Endometrium (tissue), 2 donors: ENCODE measurements around the gene CENPL.
"Not testable (repeated sequence)": the region's sequence is repeated elsewhere in the genome, so short reads cannot be mapped to it uniquely, and the experiment has no call there.

Experiments
- FAIRE-seq: peaks from 2 replicates; lab custom pipeline; 2012; peaks lifted over from hg19 to GRCh38; lab: Jason Lieb, UNC
- donor health status: control.
- donor health status: control.

CENPL gene

DNA sequence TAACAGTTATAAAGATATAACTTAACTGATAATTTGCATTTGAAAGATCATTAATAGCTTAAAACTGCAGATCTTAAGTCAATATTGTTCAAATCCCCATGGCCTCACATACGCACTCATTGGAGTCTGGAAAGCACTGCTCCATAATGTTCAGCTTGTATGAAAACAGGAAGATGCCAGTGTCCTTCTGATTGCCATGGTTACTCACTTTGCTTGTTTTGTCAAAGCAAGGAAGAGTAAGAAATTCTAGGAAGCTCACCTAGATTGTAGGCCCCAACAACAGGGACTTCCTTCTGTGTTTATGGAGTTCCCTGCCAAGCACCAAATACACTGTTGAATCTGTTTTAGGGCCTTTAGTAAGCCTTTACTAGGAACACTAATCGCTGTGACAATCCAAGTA is 32.2 kb upstream of the CENPL start:
- FAIRE-seq: no peak

DNA sequence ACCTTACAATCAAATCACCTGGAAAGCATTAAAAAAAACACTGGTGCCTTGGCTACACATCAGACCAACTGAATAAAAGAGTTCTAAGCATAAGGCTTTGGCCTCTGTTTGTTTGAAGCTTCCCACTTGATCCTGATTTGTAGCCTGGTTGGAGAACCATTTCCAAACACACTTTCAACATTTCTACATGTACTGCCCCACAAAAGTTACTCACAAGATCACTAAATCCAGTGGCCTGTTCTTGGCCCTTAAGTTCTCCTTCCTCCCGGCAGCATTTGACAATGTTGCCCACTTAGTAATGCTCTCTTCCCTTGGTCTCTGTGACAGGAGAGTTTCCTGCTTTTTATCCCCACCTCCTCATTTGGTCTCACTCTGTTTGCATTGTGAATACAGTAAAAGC is 31.3 kb upstream of the CENPL start:
- FAIRE-seq: no peak

DNA sequence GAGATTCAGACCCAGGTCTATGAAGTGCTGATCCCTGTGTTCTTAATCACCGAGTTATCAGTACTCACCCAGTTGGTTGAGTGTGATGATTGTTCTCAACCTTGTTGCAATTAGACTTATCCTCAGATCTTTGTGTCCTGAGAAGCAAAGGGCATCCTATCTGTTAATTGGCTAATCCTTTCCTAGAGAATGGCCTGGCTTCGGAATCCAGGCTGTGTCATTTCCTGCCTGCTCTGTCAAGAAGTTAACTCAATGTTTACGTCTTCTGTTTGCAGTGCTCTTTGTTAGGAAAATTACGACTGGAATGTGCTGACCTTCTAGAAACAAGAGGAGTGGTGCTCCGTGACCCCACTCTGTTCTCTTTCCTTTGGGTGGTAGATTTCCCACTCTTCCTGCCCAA is 28.4 kb upstream of the CENPL start:
- no peak for FAIRE-seq

DNA sequence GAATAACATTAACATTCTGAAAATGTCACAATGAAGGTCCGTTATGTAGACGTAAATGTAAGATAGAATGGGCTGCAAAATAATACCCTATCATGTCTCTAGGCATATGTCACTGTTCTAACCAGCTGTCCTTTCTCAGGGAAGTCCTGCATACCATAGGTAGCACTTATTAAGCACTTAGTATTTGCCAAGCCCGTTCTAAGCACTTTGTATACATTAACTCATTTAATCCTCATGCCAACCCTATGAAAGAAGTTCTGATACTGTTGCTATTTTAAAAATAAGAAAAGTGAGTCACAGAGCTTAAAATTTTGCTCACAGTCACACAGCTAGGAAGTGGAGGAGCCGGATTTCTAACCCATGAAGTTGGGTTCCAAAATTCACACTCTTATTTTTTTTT is 27.4 kb upstream of the CENPL start:
- FAIRE-seq: no peak

DNA sequence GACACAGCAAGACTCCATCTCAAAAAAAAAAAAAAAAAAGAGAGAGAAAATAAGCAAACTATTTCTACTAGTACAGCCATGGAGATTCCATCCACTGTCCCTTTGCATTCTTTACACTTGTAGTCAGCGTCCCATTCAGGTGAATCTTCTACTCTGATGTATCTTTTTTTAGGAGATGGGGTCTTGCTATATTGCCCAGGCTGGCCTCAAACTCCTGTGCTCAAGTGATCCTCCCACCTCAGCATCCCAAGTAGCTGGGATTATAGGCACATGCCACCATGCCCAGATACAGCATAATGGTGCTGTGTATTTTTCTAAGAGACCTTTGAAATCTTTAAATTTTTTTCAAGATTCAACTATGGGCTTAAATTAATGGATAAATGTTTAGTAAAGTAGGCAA is 8.1 kb upstream of the CENPL start:
- FAIRE-seq: no peak

DNA sequence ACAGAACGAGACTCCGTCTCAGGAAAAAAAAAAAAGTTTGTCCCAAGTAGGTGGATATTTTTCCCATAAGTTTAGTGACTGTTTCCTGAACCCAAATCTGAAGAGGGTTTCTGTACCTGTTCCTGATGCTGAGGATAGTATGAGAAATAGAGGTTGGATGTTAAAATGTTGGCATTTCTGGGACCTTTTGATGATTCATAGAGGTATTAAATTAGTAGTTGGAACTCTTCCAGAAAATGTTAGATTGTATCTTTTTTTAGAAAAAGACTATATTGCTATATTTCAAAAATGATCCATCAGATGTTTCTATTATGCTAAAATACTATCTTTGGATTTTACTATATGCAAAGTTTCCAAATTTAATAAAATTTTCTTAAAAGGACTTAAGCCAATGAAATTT is 2.9 kb upstream of the CENPL start:
- no peak for FAIRE-seq

DNA sequence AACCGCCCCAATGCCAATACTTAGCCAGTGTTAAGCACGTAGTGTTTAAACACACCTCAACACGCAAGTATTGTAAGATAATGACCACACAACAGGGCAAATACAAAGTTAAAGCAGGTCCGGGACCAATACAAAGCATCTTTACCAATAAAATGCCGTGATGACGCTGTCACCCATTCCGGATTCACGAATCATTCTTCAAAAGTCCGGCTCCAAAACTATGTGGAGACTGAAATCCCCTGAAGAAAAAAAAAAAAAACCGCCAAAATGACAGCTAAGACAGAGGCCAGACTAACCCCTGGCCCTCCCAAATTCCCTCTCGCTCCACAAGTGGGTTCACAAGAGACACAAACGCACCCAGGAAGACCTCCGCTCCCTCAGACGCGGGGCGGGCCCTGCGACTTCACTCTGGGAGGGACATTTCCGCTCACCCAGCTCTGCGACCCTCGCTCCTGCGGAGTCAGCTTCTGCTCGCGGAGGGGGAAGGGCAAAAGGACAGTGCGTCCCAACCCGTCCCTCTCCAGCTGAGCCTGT is 835 bp downstream of the CENPL start:
- no peak for FAIRE-seq

DNA sequence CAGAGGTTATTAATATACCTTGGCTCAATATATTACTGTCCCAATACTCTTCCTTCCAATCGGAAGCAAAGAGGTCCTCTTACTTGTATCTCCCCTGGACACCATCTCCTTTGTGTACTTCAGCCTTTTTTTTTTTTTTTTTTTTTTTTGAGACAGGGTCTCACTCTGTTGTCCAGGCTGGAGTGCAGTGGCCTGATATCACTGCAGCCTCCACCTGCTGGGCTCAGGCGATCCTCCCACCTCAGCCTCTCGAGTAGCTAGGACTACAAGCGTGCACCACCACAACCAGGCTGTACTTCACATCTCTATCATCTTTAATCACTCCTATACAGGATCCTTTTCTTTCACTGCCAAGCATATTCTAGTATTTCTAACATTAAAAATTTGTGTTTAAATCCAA is 3.0 kb downstream of the CENPL start:
- no peak for FAIRE-seq

DNA sequence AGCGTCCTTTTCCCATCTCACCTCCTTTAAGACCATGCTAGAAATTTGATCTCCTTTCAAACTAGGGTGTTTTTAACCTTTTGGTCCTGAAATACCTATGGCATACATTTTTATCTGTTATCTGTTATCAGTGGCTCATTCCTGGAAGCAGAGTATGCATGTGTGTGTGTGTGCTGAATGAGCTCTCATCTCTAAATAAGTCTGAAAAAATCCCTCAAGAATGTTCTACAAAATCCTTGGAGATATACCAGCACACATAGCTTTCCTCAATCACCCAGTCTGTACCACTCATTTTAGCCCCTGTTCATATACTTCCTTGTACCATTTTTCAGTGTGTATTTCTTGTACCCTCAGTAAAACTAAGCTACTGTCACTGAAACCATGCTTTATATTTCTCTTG is 6.2 kb downstream of the CENPL start:
- FAIRE-seq: no peak

DNA sequence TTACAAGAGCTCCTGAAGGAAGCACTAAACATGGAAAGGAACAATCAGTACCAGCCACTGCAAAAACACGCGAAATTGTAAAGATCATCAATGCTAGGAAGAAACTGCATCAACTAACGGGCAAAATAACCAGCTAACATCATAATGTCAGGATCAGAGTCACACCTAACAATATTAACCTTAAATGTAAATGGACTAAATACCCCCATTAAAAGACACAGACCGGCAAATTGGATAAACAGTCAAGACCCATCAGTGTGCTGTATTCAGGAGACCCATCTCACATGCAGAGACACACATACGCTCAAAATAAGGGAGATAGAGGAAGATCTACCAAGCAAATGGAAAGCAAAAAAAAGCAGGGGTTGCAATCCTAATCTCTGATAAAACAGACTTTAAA is 11.0 kb downstream of the CENPL start:
- not testable (repeated sequence) for FAIRE-seq

DNA sequence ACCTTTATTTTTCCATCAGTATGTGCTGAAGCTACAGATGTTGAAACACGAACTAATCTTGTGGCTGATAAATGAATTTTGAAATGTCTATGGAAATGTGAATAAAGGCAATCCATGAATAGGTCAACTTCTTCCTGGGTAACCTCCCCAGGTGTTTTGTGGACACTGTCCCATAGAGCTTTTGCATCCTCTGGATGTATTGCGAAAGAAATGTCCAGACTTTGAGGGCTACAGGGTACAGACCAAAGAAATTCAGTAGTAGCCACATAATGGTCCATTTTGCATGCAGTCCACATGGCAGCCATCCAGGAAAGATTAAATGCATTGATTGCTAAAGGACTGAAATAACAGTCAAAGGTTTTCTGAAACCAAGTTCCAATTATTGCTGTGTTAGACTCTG is 21.7 kb downstream of the CENPL start:
- FAIRE-seq: no peak

DNA sequence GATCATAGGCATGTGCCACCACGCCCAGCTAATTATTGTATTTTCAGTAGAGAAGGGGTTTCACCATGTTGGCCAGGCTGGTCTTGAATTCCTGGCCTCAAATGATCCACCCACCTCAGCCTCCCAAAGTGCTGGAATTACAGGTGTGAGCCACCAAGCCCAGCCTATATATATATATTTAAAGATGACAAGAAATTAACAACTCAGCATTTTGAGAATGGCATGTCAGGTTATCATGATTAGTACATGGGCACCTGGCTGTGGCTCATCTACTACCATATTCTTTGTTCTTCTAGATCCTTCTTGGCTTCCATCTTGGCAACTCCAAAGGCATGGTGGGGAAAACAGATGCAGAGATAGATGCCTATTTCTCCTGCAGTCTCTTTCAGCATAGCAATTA is 24.7 kb downstream of the CENPL start:
- FAIRE-seq: not testable (repeated sequence)

DNA sequence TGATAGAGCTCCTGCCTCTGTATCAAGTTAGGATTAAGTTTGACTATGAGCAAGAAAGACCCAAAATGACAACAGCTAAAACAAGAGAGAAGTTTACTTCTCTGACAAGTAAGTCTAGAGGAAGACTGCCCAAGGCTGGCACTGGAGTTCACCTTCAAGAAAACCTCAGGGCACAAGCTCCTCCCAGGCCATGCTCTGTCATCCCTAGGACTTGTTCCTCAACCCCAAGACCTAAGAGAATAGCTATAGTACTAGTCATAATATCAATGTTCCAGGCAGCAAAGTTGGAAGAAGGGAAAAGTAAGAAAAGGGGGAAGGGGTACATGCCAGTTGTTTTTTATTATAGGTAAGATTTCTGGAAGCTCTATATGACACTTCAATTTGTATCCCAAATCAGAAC is 26.6 kb downstream of the CENPL start:
- FAIRE-seq: no peak

DNA sequence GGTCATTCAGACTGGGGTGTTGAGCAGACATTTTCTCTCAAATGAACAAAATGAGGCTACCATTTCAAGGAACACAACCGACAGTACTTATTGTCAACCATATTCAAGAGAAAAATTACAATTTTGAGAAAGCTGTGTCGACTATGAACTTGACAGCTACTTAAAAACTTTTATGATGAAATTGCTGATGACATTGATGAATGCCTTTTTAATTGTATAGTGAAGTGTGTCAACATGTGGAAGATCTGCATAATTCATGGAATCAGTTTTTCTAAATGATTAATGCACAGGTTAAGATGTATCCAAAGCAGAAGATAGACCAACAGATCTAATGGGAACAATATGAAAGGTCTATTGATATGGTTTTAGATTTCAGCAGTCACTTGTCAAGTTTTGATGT is 34.8 kb downstream of the CENPL start:
- FAIRE-seq: no peak

DNA sequence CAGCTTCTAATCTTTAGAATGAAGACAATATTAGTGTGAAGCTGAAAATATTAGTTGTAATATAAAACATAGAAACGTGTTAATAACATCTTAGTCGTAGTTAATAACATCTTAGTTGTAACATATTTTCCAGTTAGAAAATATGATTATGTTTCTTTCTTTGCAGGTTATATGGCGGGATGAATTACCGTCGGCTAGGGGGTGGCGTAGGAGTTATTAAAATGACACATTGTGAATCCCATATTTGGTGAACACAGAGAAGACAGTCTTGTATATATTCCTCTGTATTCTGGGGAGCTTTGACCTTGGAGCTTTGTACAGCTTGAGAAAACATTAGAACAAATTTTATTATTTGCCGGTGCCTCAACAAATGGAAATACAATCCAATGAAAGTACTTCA is 39.7 kb downstream of the CENPL start:
- FAIRE-seq: no peak

DNA sequence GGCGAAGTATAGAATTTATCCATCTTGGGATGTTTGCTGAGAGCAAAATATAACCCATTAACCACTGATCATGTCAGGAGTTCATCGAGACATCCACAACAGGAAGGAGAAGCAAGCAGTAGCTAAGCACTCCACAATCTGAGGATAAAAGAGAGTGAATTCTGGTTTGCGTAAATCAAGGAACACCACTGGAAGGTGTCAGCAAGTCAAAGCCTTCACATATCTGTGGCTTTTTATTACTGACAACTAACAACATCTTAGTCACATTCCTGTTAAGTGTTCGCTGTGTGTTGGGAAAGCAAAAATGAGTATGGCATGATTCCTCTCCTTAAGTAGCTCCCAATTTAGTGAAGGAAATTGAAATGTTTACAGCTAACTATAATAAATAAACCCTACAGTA is 44.7 kb downstream of the CENPL start:
- FAIRE-seq: no peak

DNA sequence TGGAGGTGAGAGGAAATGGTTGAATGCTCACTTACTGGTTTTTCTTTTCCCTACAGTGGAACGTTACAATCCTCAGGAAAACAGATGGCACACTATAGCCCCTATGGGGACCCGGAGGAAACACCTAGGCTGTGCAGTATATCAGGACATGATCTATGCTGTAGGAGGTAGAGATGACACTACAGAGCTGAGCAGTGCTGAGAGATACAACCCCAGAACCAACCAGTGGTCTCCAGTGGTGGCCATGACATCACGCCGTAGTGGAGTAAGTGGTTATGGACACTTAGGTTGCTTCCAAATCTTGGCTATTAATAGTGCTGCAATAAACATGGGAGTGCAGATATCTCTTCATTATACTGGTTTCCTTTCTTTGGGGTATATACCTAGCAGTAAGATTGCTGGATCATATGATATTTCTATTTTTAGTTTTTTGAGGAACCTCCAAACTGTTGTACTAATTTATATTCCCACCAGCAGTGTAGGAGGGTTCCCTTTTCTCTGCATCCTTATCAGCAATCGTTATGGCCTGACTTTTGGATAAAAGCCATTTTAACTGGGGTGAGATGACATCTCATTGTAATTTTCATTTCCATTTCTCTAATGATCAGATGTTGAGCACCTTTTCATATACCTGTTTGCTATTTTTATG is 49.0 kb downstream of the CENPL start:
- FAIRE-seq: no peak

DNA sequence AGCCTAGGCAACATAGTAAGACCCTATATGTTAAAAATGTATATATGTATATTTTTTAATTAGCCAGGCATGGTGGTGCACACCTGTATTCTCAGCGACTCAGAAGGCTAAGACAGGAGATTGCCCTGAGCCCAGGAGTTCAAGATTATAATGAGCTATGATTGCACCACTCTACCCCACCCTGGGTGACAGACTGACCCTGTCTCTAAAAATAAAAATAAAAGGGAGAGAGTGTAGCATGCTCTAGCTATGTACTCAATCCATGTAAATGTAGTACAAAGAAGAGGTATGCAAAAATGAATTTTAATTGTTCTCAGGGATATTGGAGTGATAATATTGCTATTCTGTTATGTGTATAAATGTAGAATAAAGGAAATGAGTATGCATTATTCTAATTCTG is 53.1 kb downstream of the CENPL start:
- no peak for FAIRE-seq

DNA sequence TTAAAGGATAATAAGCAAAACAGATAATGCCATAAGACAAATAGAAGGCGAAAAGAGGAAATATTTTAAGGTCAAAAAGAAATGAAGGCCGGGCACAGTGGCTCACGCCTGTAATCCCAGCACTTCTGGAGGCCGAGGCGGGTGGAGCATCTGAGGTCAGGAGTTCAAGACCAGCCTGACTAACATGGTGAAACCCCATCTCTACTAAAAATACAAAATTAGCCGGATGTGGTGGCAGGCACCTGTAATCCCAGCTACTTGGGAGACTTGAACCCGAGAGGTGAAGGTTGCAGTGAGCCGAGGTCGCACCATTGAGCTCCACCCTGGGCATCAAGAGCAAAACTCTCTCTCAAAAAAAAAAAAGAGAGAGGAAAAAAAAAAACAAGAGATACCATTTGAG is 54.4 kb downstream of the CENPL start:
- not testable (repeated sequence) for FAIRE-seq

DNA sequence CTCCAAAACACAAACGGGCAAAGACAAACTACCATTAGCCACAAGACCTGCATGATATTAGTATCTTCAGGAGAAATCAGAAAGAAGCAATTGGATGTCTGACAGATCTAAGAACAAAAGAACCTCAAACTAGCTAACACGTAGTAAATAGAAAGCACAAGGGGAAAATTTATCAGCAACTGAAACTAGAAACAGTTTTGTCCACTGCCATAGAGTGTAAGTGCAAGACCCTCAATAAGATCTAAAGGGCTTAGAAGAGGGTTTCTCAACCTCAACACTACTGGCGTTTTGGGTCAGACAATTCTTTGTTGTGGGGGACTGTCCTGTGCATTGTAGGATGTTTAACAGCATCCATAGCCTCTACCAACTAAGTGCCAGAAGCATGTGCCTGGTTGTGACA is 55.9 kb downstream of the CENPL start:
- FAIRE-seq: no peak

DNA sequence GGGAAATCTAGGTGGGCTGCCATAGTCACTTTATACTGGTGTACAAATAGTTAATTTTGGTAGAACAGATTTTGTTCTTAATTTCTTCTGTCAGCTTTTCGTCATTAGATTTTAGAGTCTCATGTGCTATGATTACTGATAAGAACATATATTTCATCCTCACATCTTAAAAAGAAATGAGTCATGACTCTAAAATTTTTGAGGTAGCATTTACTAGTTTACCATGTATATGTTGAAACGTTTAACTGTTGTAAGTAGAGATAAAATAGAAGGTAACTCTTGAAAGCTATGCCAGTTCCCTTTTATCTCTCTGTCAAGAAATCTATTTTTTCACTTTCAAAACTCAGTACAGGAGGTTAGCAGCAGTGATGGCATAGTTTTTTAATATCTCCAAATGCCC is 56.5 kb downstream of the CENPL start:
- no peak for FAIRE-seq

DNA sequence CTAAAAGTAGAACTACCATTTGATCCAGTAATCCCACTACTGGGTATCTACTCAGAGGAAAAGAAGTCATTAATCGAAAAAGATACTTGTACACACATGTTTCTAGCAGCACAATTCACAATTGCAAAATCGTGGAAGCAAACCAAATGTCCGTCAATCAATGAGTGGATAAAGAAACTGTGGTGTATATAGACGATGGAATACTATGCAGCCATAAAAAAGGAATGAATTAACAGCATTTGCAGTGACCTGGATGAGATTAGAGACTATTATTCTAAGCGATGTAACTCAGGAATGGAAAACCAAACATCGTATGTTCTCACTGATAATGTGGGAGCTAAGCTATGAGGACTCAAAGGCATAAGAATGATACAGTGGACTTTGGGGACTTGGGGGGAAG is 60.4 kb downstream of the CENPL start:
- FAIRE-seq: not testable (repeated sequence)

DNA sequence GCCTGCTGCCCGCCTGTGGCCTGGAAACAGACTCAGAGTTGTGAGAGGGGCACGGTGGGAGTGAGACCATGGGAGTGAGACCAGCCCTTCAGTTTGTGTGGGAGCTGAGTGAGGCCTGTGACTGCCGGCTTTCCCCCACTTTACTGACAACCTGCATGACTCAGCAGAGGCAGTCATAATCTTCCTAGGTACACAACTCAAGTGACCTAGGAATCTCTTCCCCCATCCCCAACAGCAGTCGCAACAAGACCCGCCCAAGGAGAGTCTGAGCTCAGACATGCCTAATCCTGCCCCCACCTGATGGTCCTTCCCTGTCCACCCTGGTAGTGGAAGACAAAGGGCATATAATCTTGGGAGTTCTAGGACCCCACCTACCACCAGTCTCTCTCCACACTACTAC is 65.7 kb downstream of the CENPL start:
- no peak for FAIRE-seq

DNA sequence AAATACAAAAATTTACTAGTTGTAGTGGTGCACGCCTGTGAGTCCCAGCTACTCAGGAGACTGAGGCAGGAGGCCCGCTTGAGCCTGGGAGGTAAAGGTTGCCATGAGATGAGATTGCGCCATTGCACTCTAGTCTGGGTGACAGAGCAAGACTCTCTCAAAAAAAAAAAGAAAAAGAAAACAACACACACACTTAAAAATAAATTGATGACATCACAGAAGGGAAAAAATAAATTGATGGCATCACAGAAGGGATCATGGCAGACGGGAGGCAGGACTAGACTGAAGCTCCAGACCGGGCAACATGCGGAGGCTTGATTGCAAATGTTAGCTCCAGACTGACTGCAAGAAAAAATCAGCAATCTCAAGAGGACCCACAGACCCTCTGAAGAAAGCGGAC is 66.6 kb downstream of the CENPL start:
- no peak for FAIRE-seq

DNA sequence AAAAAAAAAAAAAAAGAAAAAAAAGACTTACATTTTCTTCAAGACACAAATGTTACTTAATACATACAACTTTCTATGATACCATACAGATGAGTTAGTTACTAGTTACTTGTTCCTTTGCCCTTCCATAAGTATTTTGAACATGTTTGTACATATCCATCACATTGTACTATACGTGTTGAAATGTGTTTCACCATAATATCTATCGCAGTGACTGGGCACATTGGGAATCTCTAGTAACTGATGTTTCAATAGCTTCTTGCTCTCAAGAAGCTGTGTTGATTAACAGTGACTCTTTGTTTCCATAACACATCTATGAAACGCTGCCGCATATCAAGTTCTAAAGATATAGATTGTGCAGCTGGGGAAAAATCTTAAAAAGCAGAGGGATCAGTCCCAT is 67.0 kb downstream of the CENPL start:
- FAIRE-seq: no peak
